CD8-positive, alpha-beta memory T cell (primary cell): Measurements from ENCODE around the gene ATP6V0A1. TPM values are rescaled to one million over a fixed set of nuclear protein-coding genes. Genes with fewer than 3 reads are reported as not detected.

Experiments used
- CTCF ChIA-PET: fragments of 350-600 bp; sonication (Branson Sonifier 250); formaldehyde crosslinking; loops from one replicate; lab custom pipeline; 2021; ENCODE audit warnings: antibody characterized with exemption; lab: Charles Lee
- POLR2A ChIA-PET: fragments of 350-600 bp; sonication (Branson Sonifier 250); formaldehyde crosslinking; loops from one replicate; lab custom pipeline; 2021; ENCODE audit warnings: antibody characterized with exemption; lab: Charles Lee
- DNase-seq, 5 donors: peaks; one replicate each; pipeline versions ENCODE4 v3.0.0 to v3.0.0-alpha.2; 2020 to 2022; ENCODE audit warnings: mixed read lengths in 1 of 5
- H3K27ac ChIP-seq: one replicate; pipeline ENCODE4 v1.7.0; 2013; ENCODE audit warnings: low read depth, mild to moderate bottlenecking, low read length, moderate library complexity
- H3K27me3 ChIP-seq: 2 replicates; pipeline ENCODE4 v1.7.0; 2013; ENCODE audit warnings: low read length, mild to moderate bottlenecking; ENCODE audit not compliant: insufficient read depth, poor library complexity, severe bottlenecking
- H3K36me3 ChIP-seq: 2 replicates; pipeline ENCODE4 v1.7.0; 2013; ENCODE audit warnings: mild to moderate bottlenecking, low read length, moderate library complexity; ENCODE audit not compliant: insufficient read depth
- H3K4me1 ChIP-seq: 2 replicates; pipeline ENCODE4 v1.7.0; 2013; ENCODE audit warnings: mild to moderate bottlenecking, low read length, moderate library complexity; ENCODE audit not compliant: insufficient read depth
- H3K4me3 ChIP-seq: 2 replicates; pipeline ENCODE4 v1.7.0; 2013; ENCODE audit warnings: mild to moderate bottlenecking, low read length
- H3K9me3 ChIP-seq: 2 replicates; pipeline ENCODE4 v1.7.0; 2013; ENCODE audit warnings: mild to moderate bottlenecking, low read length
- H3K27ac Mint-ChIP-seq, 8 donors: one replicate each; pipeline ENCODE4 v1.8.0; 2020 to 2021; ENCODE audit warnings: mixed read lengths in 8 of 8, mild to moderate bottlenecking in 6 of 8, inconsistent platforms in 3 of 8, moderate library complexity in 3 of 8
- H3K27me3 Mint-ChIP-seq, 2 donors: one replicate each; pipeline ENCODE4 v1.8.0; 2020 to 2021; ENCODE audit warnings: mixed read lengths in 2 of 2, mild to moderate bottlenecking in 1 of 2, moderate library complexity in 1 of 2
- H3K36me3 Mint-ChIP-seq, 3 donors: one replicate each; pipeline ENCODE4 v1.8.0; 2020 to 2021; ENCODE audit warnings: mixed read lengths in 3 of 3, inconsistent platforms in 1 of 3, mild to moderate bottlenecking in 1 of 3
- H3K4me1 Mint-ChIP-seq, 3 donors: one replicate each; pipeline ENCODE4 v1.8.0; 2020 to 2021; ENCODE audit warnings: mixed read lengths in 3 of 3, inconsistent platforms in 1 of 3, mild to moderate bottlenecking in 1 of 3
- H3K4me3 Mint-ChIP-seq, 7 donors: one replicate each; pipeline ENCODE4 v1.8.0; 2020 to 2021; ENCODE audit warnings: mixed read lengths in 7 of 7, mild to moderate bottlenecking in 6 of 7, moderate library complexity in 4 of 7, inconsistent platforms in 2 of 7
- H3K9me3 Mint-ChIP-seq, 5 donors: one replicate each; pipeline ENCODE4 v1.8.0; 2020 to 2022; ENCODE audit warnings: mixed read lengths in 5 of 5, mild to moderate bottlenecking in 3 of 5, moderate library complexity in 2 of 5, inconsistent platforms in 1 of 5
- polyA plus RNA-seq: library from polyadenylated mRNA; unstranded; fragments of 300-500 nt; fragmentation: Illumina TruSeq; gene quantifications from one replicate; pipeline ENCODE4 v1.2.3, GENCODE V29; 2021
- total RNA-seq, 2 experiments: library from RNA; stranded (reverse); gene quantifications; one replicate each; pipeline ENCODE4 v1.2.3, GENCODE V29; 2021

ATP6V0A1 gene
- total and polyA plus RNA-seq, 3 experiments from 2014 or later: 3.0 to 5.5 (median 3.6) TPM

- Histone ChIP-seq H3K36me3 (no peaks in the 10 kb centered on the region), H3K9me3 (no peaks in the 10 kb centered on the region), H3K27me3 (no peaks in the 10 kb centered on the region), H3K27ac (no peak overlapping the region), H3K4me1 (peaks cover 19% of the 10 kb centered on the region), H3K4me3 (no peak overlapping the region)
- Mint-ChIP-seq H3K4me3 (peak overlapping the region in 2 of 7 donors; percentile 12 to 54), H3K27me3 (peaks cover 5 to 8% of the 10 kb centered on the region in 2 donors), H3K4me1 (peaks cover 36 to 54% (median 44%) of the 10 kb centered on the region in 3 donors), H3K36me3 (peaks cover 0 to 11% (median 10%) of the 10 kb centered on the region in 3 donors), H3K27ac (no peak overlapping the region), H3K9me3 (no peaks in the 10 kb centered on the region)
- no peak for DNase-seq
- CTCF ChIA-PET: interaction anchor here (1.2 kb wide), 2 partner anchors 16 to 42 kb away, joined by 3 read pairs; no protein-coding TSS in a partner anchor
- POLR2A ChIA-PET: interaction anchor here (0.5 kb wide), 1 partner anchor 169 kb away, joined by 5 read pairs; no protein-coding TSS in a partner anchor
Measured at GRCh38 chr17:42485680-42486079, 27.0 kb downstream of the ATP6V0A1 start.

- H3K27me3 ChIP-seq: no peaks in the 10 kb centered on the region
- no peak overlapping the region for H3K27ac ChIP-seq
- H3K27me3 Mint-ChIP-seq: peaks cover 3 to 8% of the 10 kb centered on the region in 2 donors
- H3K9me3 ChIP-seq: no peaks in the 10 kb centered on the region
- H3K9me3 Mint-ChIP-seq: no peaks in the 10 kb centered on the region
- CTCF ChIA-PET: interaction anchor here (1.2 to 1.3 kb wide), 2 partner anchors 9 to 42 kb away, joined by 3 read pairs; no protein-coding TSS in a partner anchor
- H3K36me3 ChIP-seq: no peaks in the 10 kb centered on the region
- POLR2A ChIA-PET: interaction anchor here (0.6 kb wide), 1 partner anchor 48 kb away, joined by 3 read pairs; no protein-coding TSS in a partner anchor
- peaks cover 19% of the 10 kb centered on the region for H3K4me1 ChIP-seq
- H3K27ac Mint-ChIP-seq: peak overlapping the region in 1 of 8 donors; percentile 8
- H3K4me3 Mint-ChIP-seq: peak overlapping the region in 1 of 7 donors; percentile 14
- peaks cover 36 to 53% (median 44%) of the 10 kb centered on the region in 3 donors for H3K4me1 Mint-ChIP-seq
- DNase-seq: no peak
- no peak overlapping the region for H3K4me3 ChIP-seq
- peaks cover 0 to 11% (median 10%) of the 10 kb centered on the region in 3 donors for H3K36me3 Mint-ChIP-seq
Measured at GRCh38 chr17:42488032-42488431, 29.4 kb downstream of the ATP6V0A1 start.

DNA sequence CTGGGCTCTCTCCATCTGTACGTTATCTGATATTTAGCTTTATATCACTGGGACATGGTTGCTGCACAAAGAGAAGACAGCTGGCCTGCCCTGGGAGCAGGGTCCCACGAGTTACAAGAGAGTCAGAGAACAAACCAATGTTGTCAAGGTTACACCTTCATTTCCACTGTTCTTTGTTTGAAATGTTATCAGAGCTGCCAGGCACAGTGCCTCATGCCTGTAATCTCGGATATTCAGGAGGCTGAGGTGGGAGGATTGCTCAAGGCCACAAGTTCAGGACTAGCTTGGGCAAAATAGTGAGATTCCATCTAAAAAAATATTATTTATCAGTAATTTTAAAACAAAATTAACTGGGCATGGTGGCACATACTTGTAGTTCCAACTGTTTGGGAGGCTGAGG, 34.6 kb downstream of the ATP6V0A1 start:
- H3K27ac Mint-ChIP-seq: no peak overlapping the region
- H3K4me1 Mint-ChIP-seq: peaks cover 21 to 27% (median 21%) of the 10 kb centered on the region in 3 donors
- H3K9me3 Mint-ChIP-seq: no peaks in the 10 kb centered on the region
- ChIA-PET POLR2A (no interaction called here), CTCF (interaction anchor here (0.6 to 2.3 kb wide), 2 partner anchors 24 to 59 kb away, joined by 3 to 6 read pairs; no protein-coding TSS in a partner anchor)
- H3K27me3 ChIP-seq: no peaks in the 10 kb centered on the region
- no peak overlapping the region for H3K4me3 ChIP-seq
- H3K9me3 ChIP-seq: no peaks in the 10 kb centered on the region
- peaks cover 2 to 9% (median 9%) of the 10 kb centered on the region in 3 donors for H3K36me3 Mint-ChIP-seq
- no peak overlapping the region for H3K4me3 Mint-ChIP-seq
- H3K27ac ChIP-seq: no peak overlapping the region
- H3K4me1 ChIP-seq: peaks cover 2% of the 10 kb centered on the region
- no peak for DNase-seq
- H3K36me3 ChIP-seq: no peaks in the 10 kb centered on the region
- H3K27me3 Mint-ChIP-seq: peaks cover 6 to 11% of the 10 kb centered on the region in 2 donors

GRCh38 chr17:42494673-42495072, 36.0 kb downstream of the ATP6V0A1 start:
- no peak overlapping the region for H3K4me3 Mint-ChIP-seq
- H3K27ac Mint-ChIP-seq: no peak overlapping the region
- Histone ChIP-seq H3K4me1 (no peaks in the 10 kb centered on the region), H3K36me3 (no peaks in the 10 kb centered on the region), H3K4me3 (no peak overlapping the region), H3K27me3 (no peaks in the 10 kb centered on the region), H3K9me3 (no peaks in the 10 kb centered on the region), H3K27ac (no peak overlapping the region)
- H3K4me1 Mint-ChIP-seq: peaks cover 12 to 18% (median 15%) of the 10 kb centered on the region in 3 donors
- H3K36me3 Mint-ChIP-seq: peaks cover 2 to 8% (median 6%) of the 10 kb centered on the region in 3 donors
- DNase-seq: no peak
- POLR2A ChIA-PET: no interaction called here
- CTCF ChIA-PET: interaction anchor here (1.0 to 2.3 kb wide), 3 partner anchors 16 to 36 kb away, joined by 3 to 6 read pairs (median 3); no protein-coding TSS in a partner anchor
- peaks cover 5 to 6% of the 10 kb centered on the region in 2 donors for H3K27me3 Mint-ChIP-seq
- no peaks in the 10 kb centered on the region for H3K9me3 Mint-ChIP-seq

DNA sequence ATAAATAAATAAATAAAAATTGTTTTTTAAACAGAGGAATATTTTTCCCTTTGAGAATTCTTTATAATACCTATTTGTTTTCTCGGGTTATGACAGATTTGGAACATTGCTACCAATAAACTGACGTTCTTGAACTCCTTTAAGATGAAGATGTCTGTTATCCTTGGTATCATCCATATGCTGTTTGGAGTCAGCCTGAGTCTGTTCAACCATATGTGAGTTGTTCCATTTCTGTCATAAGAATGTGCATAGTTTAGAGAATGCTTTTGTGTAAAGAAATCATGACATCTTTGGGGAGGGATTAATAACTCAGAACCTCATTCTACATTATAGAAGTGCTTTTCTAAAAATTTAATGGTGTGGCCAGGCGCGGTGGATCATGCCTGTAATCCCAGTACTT, 40.1 kb downstream of the ATP6V0A1 start:
- no peak for DNase-seq
- Mint-ChIP-seq H3K4me1 (peaks cover 10 to 17% (median 13%) of the 10 kb centered on the region in 3 donors), H3K9me3 (no peaks in the 10 kb centered on the region), H3K27me3 (peaks cover 3% of the 10 kb centered on the region in 2 donors), H3K27ac (no peak overlapping the region), H3K36me3 (peaks cover 4 to 8% (median 8%) of the 10 kb centered on the region in 3 donors), H3K4me3 (no peak overlapping the region)
- H3K36me3 ChIP-seq: no peaks in the 10 kb centered on the region
- POLR2A ChIA-PET: no interaction called here
- CTCF ChIA-PET: no interaction called here
- H3K4me3 ChIP-seq: no peak overlapping the region
- H3K27me3 ChIP-seq: no peaks in the 10 kb centered on the region
- no peak overlapping the region for H3K27ac ChIP-seq
- no peaks in the 10 kb centered on the region for H3K9me3 ChIP-seq
- H3K4me1 ChIP-seq: no peaks in the 10 kb centered on the region

GRCh38 chr17:42502091-42502490, 43.4 kb downstream of the ATP6V0A1 start:
- Mint-ChIP-seq H3K9me3 (no peaks in the 10 kb centered on the region), H3K4me1 (no peaks in the 10 kb centered on the region), H3K36me3 (peaks cover 0 to 6% (median 6%) of the 10 kb centered on the region in 3 donors), H3K27ac (no peak overlapping the region), H3K27me3 (peaks cover 0 to 1% of the 10 kb centered on the region in 2 donors), H3K4me3 (no peak overlapping the region)
- no peaks in the 10 kb centered on the region for H3K9me3 ChIP-seq
- H3K27ac ChIP-seq: no peak overlapping the region
- no peak for DNase-seq
- H3K4me3 ChIP-seq: no peak overlapping the region
- CTCF ChIA-PET: interaction anchor here (1.2 kb wide), 1 partner anchor 16 kb away, joined by 3 read pairs; no protein-coding TSS in a partner anchor
- POLR2A ChIA-PET: no interaction called here
- no peaks in the 10 kb centered on the region for H3K4me1 ChIP-seq
- H3K27me3 ChIP-seq: no peaks in the 10 kb centered on the region
- H3K36me3 ChIP-seq: no peaks in the 10 kb centered on the region

DNA sequence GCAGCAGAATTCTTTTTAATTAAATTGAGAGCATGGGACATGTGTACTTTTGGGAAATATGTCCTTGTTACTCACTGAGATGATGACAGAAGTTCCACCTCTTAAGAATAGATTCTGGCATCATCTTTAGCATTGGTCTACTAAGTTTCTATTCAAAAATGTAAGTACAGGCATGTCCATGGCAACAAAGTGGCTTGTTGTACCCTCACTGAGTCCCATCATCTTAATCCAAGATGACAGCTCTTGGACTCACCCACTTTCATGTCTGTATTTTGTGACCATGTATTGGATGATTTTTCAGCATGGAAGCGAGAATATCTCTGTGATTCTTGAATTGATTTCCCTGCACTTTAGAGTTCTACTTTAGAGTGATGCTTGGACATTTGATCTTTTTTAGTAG, 44.2 kb downstream of the ATP6V0A1 start:
- Mint-ChIP-seq H3K27me3 (peaks cover 0 to 1% of the 10 kb centered on the region in 2 donors), H3K9me3 (no peaks in the 10 kb centered on the region), H3K36me3 (peaks cover 0 to 6% (median 6%) of the 10 kb centered on the region in 3 donors), H3K27ac (no peak overlapping the region), H3K4me3 (no peak overlapping the region), H3K4me1 (no peaks in the 10 kb centered on the region)
- no peaks in the 10 kb centered on the region for H3K27me3 ChIP-seq
- H3K27ac ChIP-seq: no peak overlapping the region
- no peaks in the 10 kb centered on the region for H3K4me1 ChIP-seq
- ChIA-PET CTCF (no interaction called here), POLR2A (no interaction called here)
- DNase-seq: no peak
- H3K36me3 ChIP-seq: no peaks in the 10 kb centered on the region
- no peaks in the 10 kb centered on the region for H3K9me3 ChIP-seq
- H3K4me3 ChIP-seq: no peak overlapping the region

DNA sequence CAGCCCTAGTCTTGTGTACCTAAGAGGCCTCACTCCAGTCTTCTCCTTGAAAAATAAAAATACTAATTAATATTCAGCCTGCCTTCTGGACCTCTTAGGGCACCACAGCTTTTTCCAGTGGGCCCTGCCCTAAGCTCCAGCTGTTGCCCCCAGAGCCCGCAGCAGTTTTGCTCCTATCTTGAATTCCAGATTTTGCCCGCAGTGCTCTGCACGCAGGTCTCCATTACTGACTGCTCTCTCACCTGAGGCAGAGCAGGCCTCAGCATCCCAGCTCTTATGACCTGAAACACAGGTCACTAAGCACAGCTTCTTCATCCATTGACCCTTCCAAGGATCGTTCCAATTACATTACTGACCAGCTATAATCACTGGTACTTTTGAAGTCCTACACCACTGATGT, 49.0 kb downstream of the ATP6V0A1 start:
- no peaks in the 10 kb centered on the region for H3K4me1 ChIP-seq
- Mint-ChIP-seq H3K4me1 (no peaks in the 10 kb centered on the region), H3K27me3 (peaks cover 11 to 12% of the 10 kb centered on the region in 2 donors), H3K4me3 (no peak overlapping the region), H3K27ac (peak overlapping the region in 1 of 8 donors; percentile 34), H3K9me3 (no peaks in the 10 kb centered on the region), H3K36me3 (peaks cover 0 to 4% (median under 1%) of the 10 kb centered on the region in 3 donors)
- H3K27ac ChIP-seq: no peak overlapping the region
- POLR2A ChIA-PET: no interaction called here
- CTCF ChIA-PET: no interaction called here
- no peaks in the 10 kb centered on the region for H3K36me3 ChIP-seq
- H3K4me3 ChIP-seq: no peak overlapping the region
- H3K27me3 ChIP-seq: no peaks in the 10 kb centered on the region
- H3K9me3 ChIP-seq: no peaks in the 10 kb centered on the region
- DNase-seq: no peak
